ENCODE results near the gene MFSD6.

DNA sequence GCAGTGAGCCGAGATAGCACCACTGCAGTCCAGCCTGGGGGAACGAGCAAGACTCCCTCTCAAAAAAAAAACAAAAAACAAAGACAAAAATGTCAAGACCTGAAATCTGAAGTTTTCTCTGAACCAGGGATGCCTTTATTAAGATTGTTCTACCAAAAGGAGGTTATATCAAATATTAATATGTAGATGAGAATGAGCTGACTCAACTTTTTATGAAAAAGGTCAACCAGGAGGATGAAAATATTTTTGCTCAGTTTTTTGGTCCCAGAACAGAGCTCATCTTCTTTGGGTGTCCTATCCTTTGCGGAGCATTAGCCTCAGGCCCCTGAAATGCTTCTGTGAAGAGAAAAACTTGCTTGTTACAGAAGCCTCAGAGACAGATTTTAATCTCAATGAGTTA is 82.3 kb downstream of the MFSD6 start:
- TF ChIP-seq, protein P1, sequence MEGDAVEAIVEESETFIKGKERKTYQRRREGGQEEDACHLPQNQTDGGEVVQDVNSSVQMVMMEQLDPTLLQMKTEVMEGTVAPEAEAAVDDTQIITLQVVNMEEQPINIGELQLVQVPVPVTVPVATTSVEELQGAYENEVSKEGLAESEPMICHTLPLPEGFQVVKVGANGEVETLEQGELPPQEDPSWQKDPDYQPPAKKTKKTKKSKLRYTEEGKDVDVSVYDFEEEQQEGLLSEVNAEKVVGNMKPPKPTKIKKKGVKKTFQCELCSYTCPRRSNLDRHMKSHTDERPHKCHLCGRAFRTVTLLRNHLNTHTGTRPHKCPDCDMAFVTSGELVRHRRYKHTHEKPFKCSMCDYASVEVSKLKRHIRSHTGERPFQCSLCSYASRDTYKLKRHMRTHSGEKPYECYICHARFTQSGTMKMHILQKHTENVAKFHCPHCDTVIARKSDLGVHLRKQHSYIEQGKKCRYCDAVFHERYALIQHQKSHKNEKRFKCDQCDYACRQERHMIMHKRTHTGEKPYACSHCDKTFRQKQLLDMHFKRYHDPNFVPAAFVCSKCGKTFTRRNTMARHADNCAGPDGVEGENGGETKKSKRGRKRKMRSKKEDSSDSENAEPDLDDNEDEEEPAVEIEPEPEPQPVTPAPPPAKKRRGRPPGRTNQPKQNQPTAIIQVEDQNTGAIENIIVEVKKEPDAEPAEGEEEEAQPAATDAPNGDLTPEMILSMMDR (IDR thresholded peaks at IDR 0.05; ENCODE audit: poor library complexity, severe bottlenecking) = no peak
- TF ChIP-seq SMC3 (conservative IDR thresholded peaks at IDR 0.05; ENCODE audit: poor library complexity) (no peak), EZH2 (IDR thresholded peaks at IDR 0.05; ENCODE audit: borderline replicate concordance, insufficient read depth, low read length, poor library complexity, severe bottlenecking) (no peak), MXI1 (conservative IDR thresholded peaks at IDR 0.05; ENCODE audit: poor library complexity, severe bottlenecking) (no peak), EP300 (conservative IDR thresholded peaks at IDR 0.05; ENCODE audit: poor library complexity, severe bottlenecking) (no peak), RAD21 (conservative IDR thresholded peaks at IDR 0.05) (no peak), POLR2AphosphoS5 (IDR thresholded peaks at IDR 0.05) (no peak)
- TF ChIP-seq, protein P2, sequence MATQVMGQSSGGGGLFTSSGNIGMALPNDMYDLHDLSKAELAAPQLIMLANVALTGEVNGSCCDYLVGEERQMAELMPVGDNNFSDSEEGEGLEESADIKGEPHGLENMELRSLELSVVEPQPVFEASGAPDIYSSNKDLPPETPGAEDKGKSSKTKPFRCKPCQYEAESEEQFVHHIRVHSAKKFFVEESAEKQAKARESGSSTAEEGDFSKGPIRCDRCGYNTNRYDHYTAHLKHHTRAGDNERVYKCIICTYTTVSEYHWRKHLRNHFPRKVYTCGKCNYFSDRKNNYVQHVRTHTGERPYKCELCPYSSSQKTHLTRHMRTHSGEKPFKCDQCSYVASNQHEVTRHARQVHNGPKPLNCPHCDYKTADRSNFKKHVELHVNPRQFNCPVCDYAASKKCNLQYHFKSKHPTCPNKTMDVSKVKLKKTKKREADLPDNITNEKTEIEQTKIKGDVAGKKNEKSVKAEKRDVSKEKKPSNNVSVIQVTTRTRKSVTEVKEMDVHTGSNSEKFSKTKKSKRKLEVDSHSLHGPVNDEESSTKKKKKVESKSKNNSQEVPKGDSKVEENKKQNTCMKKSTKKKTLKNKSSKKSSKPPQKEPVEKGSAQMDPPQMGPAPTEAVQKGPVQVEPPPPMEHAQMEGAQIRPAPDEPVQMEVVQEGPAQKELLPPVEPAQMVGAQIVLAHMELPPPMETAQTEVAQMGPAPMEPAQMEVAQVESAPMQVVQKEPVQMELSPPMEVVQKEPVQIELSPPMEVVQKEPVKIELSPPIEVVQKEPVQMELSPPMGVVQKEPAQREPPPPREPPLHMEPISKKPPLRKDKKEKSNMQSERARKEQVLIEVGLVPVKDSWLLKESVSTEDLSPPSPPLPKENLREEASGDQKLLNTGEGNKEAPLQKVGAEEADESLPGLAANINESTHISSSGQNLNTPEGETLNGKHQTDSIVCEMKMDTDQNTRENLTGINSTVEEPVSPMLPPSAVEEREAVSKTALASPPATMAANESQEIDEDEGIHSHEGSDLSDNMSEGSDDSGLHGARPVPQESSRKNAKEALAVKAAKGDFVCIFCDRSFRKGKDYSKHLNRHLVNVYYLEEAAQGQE (IDR thresholded peaks at IDR 0.05; ENCODE audit: borderline replicate concordance) = no peak

Data from neural cell (in vitro differentiated cells).